Activated T-cell treated with anti-CD3 and anti-CD28 coated beads for 1 hour (primary cell): Measurements from ENCODE around the gene CDC14C.
"Not testable (repeated sequence)": the region's sequence is repeated elsewhere in the genome, so short reads cannot be mapped to it uniquely, and the experiment has no call there.

ENCODE experiments used
- DNase-seq: peaks from one replicate; pipeline ENCODE4 v3.0.0-alpha.2; 2020; ENCODE audit warnings: low read depth

Gene CDC14C

GRCh38 chr7:48924433-48924832, at the start of gene CDC14C:
TSS of gene CDC14C (plus strand) at chr7:48924547. CDS start at chr7:48924673, 126 bp downstream.
- DNase-seq: no peak

- DNase-seq: no peak
These were observed 49.1 kb upstream of the CDC14C start for GRCh38 chr7:48875045-48875916.

- DNase-seq: no peak
These were observed 48.3 kb upstream of the CDC14C start for GRCh38 chr7:48876087-48876486.

GRCh38 chr7:48880851-48881250, 43.5 kb upstream of the CDC14C start:
- DNase-seq: no peak

GRCh38 chr7:48887500-48887899, 36.8 kb upstream of the CDC14C start:
- DNase-seq: no peak

GRCh38 chr7:48894574-48894973, 29.8 kb upstream of the CDC14C start:
- DNase-seq: no peak

GRCh38 chr7:48899932-48900331, 24.4 kb upstream of the CDC14C start:
- no peak for DNase-seq

- DNase-seq: no peak
These were observed 22.4 kb upstream of the CDC14C start for GRCh38 chr7:48901966-48902365.

GRCh38 chr7:48904975-48905374, 19.4 kb upstream of the CDC14C start:
- no peak for DNase-seq

- not testable (repeated sequence) for DNase-seq
These were observed 18.7 kb upstream of the CDC14C start for GRCh38 chr7:48905686-48906085.

GRCh38 chr7:48909887-48910286, 14.5 kb upstream of the CDC14C start:
- DNase-seq: not testable (repeated sequence)

GRCh38 chr7:48931481-48931880, 7.1 kb downstream of the CDC14C start:
- no peak for DNase-seq

- DNase-seq: no peak
These were observed 8.0 kb downstream of the CDC14C start for GRCh38 chr7:48932126-48932910.

GRCh38 chr7:48933549-48934085, 9.3 kb downstream of the CDC14C start:
- no peak for DNase-seq

GRCh38 chr7:48938539-48939295, 14.4 kb downstream of the CDC14C start:
- DNase-seq: no peak

- no peak for DNase-seq
These were observed 19.1 kb downstream of the CDC14C start for GRCh38 chr7:48943279-48943990.

- no peak for DNase-seq
These were observed 31.6 kb downstream of the CDC14C start for GRCh38 chr7:48955916-48956315.

- no peak for DNase-seq
These were observed 35.3 kb downstream of the CDC14C start for GRCh38 chr7:48959676-48960075.

GRCh38 chr7:48962821-48963505, 38.6 kb downstream of the CDC14C start:
- no peak for DNase-seq

GRCh38 chr7:48964074-48964473, 39.7 kb downstream of the CDC14C start:
- DNase-seq: no peak

GRCh38 chr7:48971173-48971572, 46.8 kb downstream of the CDC14C start:
- DNase-seq: no peak
